Measurements from ENCODE around the gene TP53BP2.

GRCh38 chr1:223810586-223810985 lies 35.2 kb downstream of the TP53BP2 start:
- TF ChIP-seq, protein P1, sequence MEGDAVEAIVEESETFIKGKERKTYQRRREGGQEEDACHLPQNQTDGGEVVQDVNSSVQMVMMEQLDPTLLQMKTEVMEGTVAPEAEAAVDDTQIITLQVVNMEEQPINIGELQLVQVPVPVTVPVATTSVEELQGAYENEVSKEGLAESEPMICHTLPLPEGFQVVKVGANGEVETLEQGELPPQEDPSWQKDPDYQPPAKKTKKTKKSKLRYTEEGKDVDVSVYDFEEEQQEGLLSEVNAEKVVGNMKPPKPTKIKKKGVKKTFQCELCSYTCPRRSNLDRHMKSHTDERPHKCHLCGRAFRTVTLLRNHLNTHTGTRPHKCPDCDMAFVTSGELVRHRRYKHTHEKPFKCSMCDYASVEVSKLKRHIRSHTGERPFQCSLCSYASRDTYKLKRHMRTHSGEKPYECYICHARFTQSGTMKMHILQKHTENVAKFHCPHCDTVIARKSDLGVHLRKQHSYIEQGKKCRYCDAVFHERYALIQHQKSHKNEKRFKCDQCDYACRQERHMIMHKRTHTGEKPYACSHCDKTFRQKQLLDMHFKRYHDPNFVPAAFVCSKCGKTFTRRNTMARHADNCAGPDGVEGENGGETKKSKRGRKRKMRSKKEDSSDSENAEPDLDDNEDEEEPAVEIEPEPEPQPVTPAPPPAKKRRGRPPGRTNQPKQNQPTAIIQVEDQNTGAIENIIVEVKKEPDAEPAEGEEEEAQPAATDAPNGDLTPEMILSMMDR (IDR thresholded peaks at IDR 0.05; ENCODE audit: extremely low read depth in 1 of 2, insufficient read depth in 1 of 2, low read depth in 1 of 2, low read length in 2 of 2): no peak
- TF ChIP-seq POLR2A (IDR thresholded peaks at IDR 0.05; ENCODE audit: low read depth, low read length): no peak
- TF ChIP-seq EZH2 (IDR thresholded peaks at IDR 0.05; ENCODE audit: borderline replicate concordance, low read depth, low read length, severe bottlenecking): no peak
- no peak for TF ChIP-seq MYC (IDR thresholded peaks at IDR 0.05; ENCODE audit: low read depth, low read length)
- TF ChIP-seq POLR2AphosphoS5 (IDR thresholded peaks at IDR 0.05; ENCODE audit: insufficient read depth, low read depth, low read length): no peak
- TF ChIP-seq FOS (IDR thresholded peaks at IDR 0.05; ENCODE audit: borderline replicate concordance, insufficient read depth, low read length): no peak
- TF ChIP-seq, protein P2, sequence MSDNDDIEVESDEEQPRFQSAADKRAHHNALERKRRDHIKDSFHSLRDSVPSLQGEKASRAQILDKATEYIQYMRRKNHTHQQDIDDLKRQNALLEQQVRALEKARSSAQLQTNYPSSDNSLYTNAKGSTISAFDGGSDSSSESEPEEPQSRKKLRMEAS (IDR thresholded peaks at IDR 0.05; ENCODE audit: insufficient read depth, insufficient read length): no peak
- TF ChIP-seq GATA2 (IDR thresholded peaks at IDR 0.05; ENCODE audit: insufficient read depth, insufficient read length, low read depth, low read length): no peak
